SH-SY5Y (cell line): ENCODE data around the gene FANCD2OS.

Source experiments
- GATA2 ChIP-seq: IDR thresholded peaks from 2 replicates; pipeline ENCODE4 v1.6.1; 2011; ENCODE audit warnings: mild to moderate bottlenecking, low read depth, low read length
- GATA3 ChIP-seq: IDR thresholded peaks from 2 replicates; pipeline ENCODE4 v1.6.1; 2011; ENCODE audit warnings: low read depth, mild to moderate bottlenecking, low read length, moderate library complexity

The FANCD2OS gene

DNA sequence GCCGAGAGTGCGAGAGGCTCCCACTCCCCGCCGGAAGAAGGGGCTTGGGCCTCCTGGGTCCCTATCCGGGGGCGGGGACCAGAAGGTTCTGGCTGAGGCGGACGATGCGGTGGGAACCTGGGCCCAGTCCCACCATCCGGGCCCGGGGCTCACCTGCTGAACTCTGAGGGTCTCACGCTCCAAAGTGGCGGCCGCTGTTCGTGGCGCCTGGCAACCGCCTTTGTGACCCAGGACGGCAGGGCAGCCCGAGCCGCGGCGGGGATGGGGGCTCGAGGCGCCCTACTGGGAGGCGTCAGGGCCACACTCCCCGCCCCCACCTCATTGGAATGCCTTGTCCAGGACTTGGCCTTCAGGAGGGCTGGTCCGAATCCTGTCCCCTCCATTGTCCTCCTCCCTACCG is at the start of gene FANCD2OS:
FANCD2OS (minus strand) TSS at position 165 of the 400 bp plus-strand sequence. CDS start 3,481 bp downstream, outside the sequence.
- no peak for TF ChIP-seq GATA3
- no peak for TF ChIP-seq GATA2

DNA sequence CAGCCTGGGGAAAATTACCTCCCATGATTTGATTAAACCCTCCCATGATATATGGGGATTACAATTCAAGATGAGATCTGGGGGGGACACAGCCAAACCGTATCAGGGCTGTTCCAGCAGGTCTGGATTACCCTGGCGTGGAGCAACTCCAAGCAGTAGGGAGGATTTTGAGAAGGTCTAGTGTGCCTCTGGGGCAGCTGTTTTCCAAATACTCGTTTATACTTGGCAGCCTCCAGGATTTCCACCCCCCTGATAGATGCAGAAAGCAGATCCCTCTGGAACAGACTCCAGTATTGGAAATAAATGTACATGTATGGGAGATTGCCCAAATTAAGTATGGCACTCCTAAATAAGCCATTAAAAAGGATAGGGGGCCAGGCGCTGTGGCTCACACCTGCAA is 49.0 kb upstream of the FANCD2OS start:
- TF ChIP-seq GATA2 (peak; percentile 53), GATA3 (no peak)

GRCh38 chr3:10155658-10156057 is 47.6 kb upstream of the FANCD2OS start:
- TF ChIP-seq GATA2, result no peak
- no peak for TF ChIP-seq GATA3

DNA sequence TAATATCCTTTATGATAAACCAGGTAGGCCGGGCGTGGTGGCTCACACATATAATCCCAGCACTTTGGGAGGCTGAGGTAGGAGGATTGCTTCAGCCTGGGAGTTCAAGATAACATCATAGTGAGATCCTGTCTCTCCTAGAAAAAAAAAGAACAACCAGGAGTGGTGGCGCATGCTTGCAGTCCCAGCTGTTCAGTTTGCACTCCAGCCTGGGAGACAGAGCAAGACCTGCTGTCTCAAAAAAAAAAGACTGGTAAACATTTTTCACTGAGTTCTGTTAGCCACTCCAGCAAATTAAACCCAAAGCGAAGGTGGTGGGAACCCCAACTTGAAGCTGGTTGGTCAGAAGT is 47.0 kb upstream of the FANCD2OS start:
- TF ChIP-seq GATA3, result no peak
- TF ChIP-seq GATA2, result no peak

GRCh38 chr3:10154335-10155122 is 46.5 kb upstream of the FANCD2OS start:
- no peak for TF ChIP-seq GATA3
- no peak for TF ChIP-seq GATA2

DNA sequence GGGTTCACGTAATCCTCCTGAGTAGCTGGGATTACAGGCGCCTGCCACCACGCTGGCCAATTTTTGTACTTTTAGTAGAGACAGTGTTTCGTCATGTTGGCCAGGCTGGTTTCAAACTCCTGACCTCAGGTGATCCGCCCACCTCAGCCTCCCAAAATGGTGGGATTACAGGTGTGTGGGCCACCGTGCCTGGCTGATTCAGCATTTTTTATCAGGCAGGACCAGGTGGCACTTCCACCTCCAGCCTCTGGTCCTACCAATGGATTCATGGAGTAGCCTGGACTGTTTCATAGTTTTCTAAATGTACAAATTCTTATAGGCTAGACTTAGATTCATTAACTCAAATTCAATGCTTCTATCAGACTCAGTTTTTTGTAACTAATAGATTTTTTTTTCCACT is 42.9 kb upstream of the FANCD2OS start:
- no peak for TF ChIP-seq GATA2
- no peak for TF ChIP-seq GATA3

GRCh38 chr3:10149226-10149625 is 41.2 kb upstream of the FANCD2OS start:
- TF ChIP-seq GATA3, result no peak
- TF ChIP-seq GATA2, result no peak

DNA sequence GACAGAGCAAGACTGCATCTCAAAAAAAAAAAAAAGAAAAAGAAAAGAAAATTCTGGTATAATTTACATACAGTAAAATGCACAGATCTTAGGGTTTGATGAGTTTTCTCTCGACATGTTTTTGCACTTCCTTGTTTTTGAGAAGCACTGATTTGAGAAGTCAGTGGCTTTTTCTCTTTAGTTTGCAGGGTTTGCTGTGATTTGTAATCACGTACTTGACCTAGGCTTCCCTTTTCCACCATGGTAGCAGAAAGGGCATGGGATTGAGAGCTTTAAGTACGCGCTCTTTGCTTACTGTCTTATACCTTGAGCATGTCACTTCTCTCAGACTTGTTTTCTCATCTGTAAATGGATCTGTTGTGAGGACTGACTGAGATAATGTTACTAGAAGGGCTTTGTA is 37.6 kb upstream of the FANCD2OS start:
- TF ChIP-seq GATA3 (no peak), GATA2 (no peak)

GRCh38 chr3:10142707-10143560 is 34.9 kb upstream of the FANCD2OS start:
- TF ChIP-seq GATA2, result no peak
- TF ChIP-seq GATA3, result no peak

DNA sequence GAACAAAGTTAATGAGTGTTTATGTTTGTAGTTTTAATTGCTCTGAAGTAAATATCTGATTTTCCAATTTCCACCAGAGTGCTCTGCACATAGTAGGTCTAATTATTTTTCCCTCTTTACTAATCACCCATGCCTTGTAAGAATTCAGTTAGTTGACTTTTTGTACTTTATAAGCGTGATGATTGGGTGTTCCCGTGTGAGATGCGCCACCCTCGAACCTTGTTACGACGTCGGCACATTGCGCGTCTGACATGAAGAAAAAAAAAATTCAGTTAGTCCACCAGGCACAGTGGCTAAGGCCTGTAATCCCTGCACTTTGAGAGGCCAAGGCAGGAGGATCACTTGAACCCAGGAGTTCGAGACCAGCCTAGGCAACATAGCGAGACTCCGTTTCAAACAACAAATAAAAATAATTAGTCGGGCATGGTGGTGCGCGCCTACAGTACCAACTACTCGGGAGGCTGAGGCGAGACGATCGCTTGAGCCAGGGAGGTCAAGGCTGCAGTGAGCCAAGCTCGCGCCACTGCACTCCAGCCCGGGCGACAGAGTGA is 33.0 kb upstream of the FANCD2OS start:
- TF ChIP-seq GATA3, result no peak
- no peak for TF ChIP-seq GATA2

GRCh38 chr3:10137178-10137577 is 29.1 kb upstream of the FANCD2OS start:
- TF ChIP-seq GATA2 (no peak), GATA3 (no peak)

DNA sequence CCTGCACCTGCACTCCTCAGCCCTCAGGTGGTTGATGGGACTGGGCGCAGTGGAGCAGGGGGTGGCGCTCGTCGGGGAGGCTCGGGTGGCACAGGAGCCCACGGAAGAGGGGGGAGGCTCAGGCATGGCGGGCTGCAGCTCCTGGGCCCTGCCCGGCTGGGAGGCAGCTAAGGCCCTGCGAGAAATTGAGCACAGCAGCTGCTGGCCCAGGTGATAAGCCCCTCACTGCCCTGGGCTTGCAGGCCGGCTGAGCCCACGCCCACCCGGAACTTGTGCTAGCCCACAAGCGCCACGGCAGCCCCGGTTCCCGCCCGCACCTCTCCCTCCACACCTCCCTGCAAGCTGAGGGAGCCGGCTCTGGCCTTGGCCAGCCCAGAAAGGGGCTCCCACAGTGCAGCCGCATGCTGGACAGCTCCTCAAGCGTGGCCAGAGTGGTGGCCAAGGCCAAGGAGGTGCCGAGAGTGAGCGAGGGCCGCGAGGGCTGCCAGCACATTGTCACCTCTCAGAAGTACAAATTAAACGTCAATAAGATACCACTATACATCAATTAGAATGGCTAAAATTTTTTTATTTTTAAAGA is 28.5 kb upstream of the FANCD2OS start:
- no peak for TF ChIP-seq GATA2
- TF ChIP-seq GATA3, result no peak

DNA sequence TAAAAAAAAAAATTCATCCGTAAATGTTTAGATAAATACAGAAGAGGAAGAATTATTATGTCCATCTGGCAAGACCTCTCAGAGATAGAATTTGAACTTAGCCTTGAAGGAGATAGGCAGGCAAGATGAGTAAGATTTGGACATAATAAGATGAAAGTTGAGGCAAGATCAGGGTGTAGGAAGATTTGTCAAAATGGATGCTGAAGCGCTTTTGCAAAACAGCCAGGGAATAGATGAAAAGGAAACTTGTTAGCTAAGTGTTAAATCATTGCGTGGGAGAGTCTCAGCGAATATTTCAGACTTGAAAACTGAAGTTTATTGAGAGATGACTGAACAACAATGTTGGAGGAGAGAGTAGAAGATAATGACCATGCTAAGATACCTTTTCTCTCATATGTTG is 14.7 kb upstream of the FANCD2OS start:
- TF ChIP-seq GATA2, result no peak
- TF ChIP-seq GATA3, result no peak

DNA sequence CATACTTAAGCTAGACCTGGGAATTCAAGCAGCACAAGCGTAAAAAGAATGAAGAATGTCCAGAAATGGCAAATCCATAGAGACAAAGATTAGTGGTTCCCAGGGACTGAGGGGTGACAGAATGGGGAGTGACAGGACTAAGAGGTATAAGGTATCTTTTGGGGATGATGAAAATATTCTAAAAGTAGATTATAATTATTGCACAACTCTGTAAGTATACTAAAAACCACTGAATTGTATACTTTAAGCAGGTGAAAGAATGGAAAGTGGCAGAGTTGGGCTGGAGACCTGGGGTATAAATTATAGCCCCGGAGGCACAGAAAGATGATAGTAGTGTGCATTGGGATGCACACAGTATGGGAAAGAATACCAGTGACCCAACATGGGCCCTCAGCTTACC is 13.0 kb upstream of the FANCD2OS start:
- no peak for TF ChIP-seq GATA3
- no peak for TF ChIP-seq GATA2
